GM12801 (cell line): ENCODE results near the gene CALML4.

Source experiments
- TF ChIP-seq, protein P1 (sequence below): IDR thresholded peaks from one replicate; pipeline ENCODE4 v1.5.1; 2011; ENCODE audit warnings: control low read depth; ENCODE audit not compliant: insufficient read length; ENCODE audit errors: extremely low read depth

CALML4 gene

GRCh38 chr15:68234060-68234459, 28.9 kb upstream of the CALML4 start:
- TF ChIP-seq, protein P1, sequence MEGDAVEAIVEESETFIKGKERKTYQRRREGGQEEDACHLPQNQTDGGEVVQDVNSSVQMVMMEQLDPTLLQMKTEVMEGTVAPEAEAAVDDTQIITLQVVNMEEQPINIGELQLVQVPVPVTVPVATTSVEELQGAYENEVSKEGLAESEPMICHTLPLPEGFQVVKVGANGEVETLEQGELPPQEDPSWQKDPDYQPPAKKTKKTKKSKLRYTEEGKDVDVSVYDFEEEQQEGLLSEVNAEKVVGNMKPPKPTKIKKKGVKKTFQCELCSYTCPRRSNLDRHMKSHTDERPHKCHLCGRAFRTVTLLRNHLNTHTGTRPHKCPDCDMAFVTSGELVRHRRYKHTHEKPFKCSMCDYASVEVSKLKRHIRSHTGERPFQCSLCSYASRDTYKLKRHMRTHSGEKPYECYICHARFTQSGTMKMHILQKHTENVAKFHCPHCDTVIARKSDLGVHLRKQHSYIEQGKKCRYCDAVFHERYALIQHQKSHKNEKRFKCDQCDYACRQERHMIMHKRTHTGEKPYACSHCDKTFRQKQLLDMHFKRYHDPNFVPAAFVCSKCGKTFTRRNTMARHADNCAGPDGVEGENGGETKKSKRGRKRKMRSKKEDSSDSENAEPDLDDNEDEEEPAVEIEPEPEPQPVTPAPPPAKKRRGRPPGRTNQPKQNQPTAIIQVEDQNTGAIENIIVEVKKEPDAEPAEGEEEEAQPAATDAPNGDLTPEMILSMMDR: no peak

GRCh38 chr15:68232937-68233336, 27.8 kb upstream of the CALML4 start:
- TF ChIP-seq, protein P1: no peak

- TF ChIP-seq, protein P1: no peak
These were observed 27.3 kb upstream of the CALML4 start for GRCh38 chr15:68232449-68232848.

DNA sequence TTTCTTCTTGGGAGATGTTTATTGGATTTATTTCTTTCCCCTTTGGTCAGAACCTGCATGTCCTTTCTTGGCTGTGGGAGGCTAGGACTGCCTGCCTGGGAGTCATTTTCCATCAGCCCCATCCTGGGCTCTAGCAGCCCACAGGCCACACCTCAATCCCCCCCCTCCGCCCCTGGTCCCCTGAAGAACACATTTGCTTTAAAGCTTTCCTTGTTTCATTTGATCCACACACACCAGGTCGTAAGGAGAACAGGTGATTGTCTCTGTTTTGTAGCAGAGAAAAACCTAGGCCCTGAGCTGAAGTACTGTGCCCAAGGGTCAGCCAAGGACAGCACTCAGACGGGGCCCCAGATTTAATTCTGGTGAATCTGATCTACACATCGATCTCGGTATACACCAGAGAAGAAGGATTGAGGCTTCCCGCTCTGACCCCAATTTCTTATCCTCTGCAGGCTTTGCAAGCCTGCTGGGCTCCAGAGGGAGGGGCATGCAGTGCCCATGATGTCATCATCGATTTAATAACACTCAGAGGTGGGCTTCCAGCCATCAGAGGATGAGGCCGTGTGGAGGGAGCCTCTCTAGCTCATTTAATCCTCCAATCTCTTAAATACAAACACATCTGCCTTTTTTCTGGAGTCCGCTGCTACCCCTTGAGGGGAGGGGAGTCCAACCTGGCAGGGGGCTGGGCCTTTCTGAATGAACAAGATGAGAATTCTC, 26.1 kb upstream of the CALML4 start:
- TF ChIP-seq, protein P1: no peak

DNA sequence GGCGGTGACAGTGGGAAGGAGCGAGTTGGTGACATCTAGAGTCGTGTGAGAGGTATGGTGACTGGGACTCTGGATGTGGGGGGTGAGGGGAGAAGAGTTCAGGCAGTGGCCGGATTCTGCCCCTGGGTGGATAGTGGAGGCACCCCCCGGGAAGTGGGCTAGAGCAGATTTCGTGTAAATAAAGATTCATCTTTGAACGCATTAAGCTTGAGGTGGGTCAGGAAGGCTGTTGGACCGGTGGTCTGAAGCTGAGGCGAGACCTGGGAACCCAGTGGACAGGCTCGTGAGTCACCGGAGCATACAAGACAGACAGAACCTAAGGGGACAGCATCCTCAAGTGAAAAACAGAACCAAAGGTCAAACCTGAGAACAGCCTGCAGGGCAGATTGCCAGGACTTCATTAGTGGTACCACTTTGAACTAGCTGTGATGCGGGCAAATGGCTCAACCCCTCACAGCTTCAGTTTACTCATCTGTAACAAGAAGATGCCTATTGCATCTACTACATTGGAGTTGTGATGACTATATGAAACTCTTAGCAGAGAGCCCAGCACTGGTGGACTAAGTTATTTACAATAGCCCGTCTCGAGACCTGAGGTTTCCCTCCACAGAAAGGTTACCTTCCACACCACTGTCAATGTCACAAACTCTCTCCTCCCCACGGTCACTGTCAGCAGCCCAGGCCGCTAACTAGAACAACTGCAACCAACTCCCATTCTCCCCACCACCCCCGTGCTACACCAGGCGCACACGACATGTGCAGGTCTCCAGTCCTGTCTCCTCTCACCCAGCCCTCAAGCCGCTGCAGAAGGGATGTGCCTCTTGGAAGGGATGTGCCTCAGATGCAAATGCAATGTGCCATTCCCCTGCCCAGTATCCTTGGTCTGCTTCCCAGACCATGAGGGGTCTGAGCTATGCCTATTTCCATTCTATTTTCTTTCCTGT, 25.3 kb upstream of the CALML4 start:
- TF ChIP-seq, protein P1: no peak

DNA sequence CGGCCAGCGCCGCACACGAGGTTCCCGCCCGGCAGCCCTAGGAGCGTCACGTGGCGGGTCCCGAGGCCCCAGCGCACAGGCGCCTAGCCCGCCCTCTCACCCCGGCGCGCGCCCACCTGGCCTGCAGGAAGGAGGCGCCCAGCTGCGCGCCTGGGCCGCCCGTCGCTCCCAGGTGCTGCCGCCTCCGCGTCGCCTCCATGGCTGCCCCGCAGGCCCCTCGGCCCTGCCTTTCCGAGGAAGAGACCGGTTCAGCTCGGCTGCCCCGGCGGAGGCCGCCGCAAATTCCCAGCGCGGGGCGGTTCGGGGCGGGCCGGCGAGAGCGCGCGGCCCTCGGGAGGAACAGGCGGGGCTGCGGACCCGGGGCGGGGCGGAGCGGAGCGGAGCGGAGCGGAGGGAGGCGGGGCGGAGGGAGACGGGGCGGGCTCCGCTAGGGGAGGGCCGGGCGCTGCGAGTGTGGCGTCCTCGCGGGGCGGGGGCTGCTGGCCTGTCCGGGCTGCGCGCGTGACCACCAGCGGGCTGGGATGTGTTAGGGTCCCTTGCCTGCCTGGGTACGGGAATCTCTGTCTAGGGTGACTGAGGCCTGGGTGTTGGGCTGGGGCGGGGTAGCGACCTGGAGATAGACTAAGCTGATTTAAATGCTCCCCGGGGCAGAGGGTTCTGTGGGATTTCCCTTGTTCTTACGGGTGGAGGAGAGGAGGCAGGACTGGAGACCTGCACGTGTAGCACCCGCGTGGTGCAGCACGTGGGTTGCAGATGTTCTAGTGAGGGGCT, 24.4 kb upstream of the CALML4 start, which contains the start of gene CLN6:
Gene CLN6 (minus strand): TSS at position 343 of the 771 bp plus-strand sequence. CDS start 144 bp downstream, at position 199.
- TF ChIP-seq, protein P1: no peak

- TF ChIP-seq, protein P1: no peak
These were observed 23.8 kb upstream of the CALML4 start for GRCh38 chr15:68228971-68229385.
